HCT116 (cell line): Measurements from ENCODE around the gene ATOH8. TPM values are rescaled to one million over a fixed set of nuclear protein-coding genes. Genes with fewer than 3 reads are reported as not detected.

Experiments used
- ATAC-seq: fragments of 200-7000 bp; cut with Tn5 transposase; 2 replicates; pipeline ENCODE4 v1.9.1; 2020; ENCODE audit warnings: mild to moderate bottlenecking, moderate library complexity
- BruUV-seq: library from RNA; stranded (reverse); fragments of 400-500 nt; replicated peaks from 2 replicates; lab custom pipeline; 2021; lab: Mats Ljungman, UMichigan
- CTCF ChIA-PET: fragments of 300-600 bp; sonication (Branson Sonifier 250); formaldehyde crosslinking; loops from one replicate; lab custom pipeline; 2021; ENCODE audit warnings: antibody characterized with exemption; lab: Charles Lee
- POLR2A ChIA-PET: fragments of 300-600, 350-600 bp; sonication (Branson Sonifier 250); formaldehyde crosslinking; loops from one replicate; lab custom pipeline; 2021; ENCODE audit warnings: antibody characterized with exemption; lab: Charles Lee
- RAD21 ChIA-PET, 2 experiments: fragments of 300-600 bp; sonication (Branson Sonifier 250); formaldehyde crosslinking; loops; one replicate each; lab custom pipeline; 2023; ENCODE audit warnings: low total read pairs in 2 of 2; ENCODE audit not compliant: uncharacterized antibody in 2 of 2, unreplicated experiment in 2 of 2, low non-redundant PET in 1 of 2; lab: Charles Lee
- DNase-seq: peaks from one replicate; pipeline ENCODE4 v3.0.0-alpha.2; 2010; ENCODE audit warnings: low read depth, low spot score
- H2AFZ ChIP-seq: fragments of 200-600 bp; shearing (Covaris generic), sonication (generic); 2 replicates; pipeline ENCODE4 v1.6.1; 2017; ENCODE audit warnings: low read depth, mixed run types, mixed read lengths, antibody characterized with exemption, low read length; ENCODE audit not compliant: poor library complexity, severe bottlenecking
- H3K27ac ChIP-seq: 2 replicates; pipeline ENCODE4 v1.5.1; 2012; ENCODE audit warnings: low read depth, low read length
- H3K27me3 ChIP-seq: fragments of 200-600 bp; sonication (generic); 2 replicates; pipeline ENCODE4 v1.6.1; 2016; ENCODE audit warnings: mixed run types, low read length, mixed read lengths; ENCODE audit not compliant: insufficient read depth
- H3K36me3 ChIP-seq, 2 experiments: fragments of 200-500 bp in 1 of 2; fragments of 200-600 bp in 1 of 2; sonication (Bioruptor generic) in 1 of 2; sonication (generic) in 1 of 2; 2 replicates each; pipeline versions ENCODE4 v1.5.1 to v1.6.1; 2014 to 2016; ENCODE audit warnings: low read length in 2 of 2, inconsistent platforms in 1 of 2, mixed read lengths in 1 of 2, mixed run types in 1 of 2; ENCODE audit not compliant: insufficient read depth in 2 of 2, control insufficient read depth in 1 of 2
- H3K4me1 ChIP-seq, 2 experiments: fragments of 200-600 bp in 1 of 2; sonication (generic) in 1 of 2; 2 replicates each; pipeline versions ENCODE4 v1.5.1 to v1.6.1; 2012 to 2017; ENCODE audit warnings: low read length in 2 of 2, inconsistent platforms in 1 of 2, mild to moderate bottlenecking in 1 of 2, mixed read lengths in 1 of 2, mixed run types in 1 of 2, moderate library complexity in 1 of 2; ENCODE audit not compliant: insufficient read depth in 2 of 2, control insufficient read depth in 1 of 2
- H3K4me2 ChIP-seq: fragments of 200-600 bp; sonication (generic); 2 replicates; pipeline ENCODE4 v1.6.1; 2017; ENCODE audit warnings: mixed run types, low read length, mixed read lengths
- H3K4me3 ChIP-seq, 2 experiments: fragments of 200-600 bp in 1 of 2; sonication (generic) in 1 of 2; replicated peaks in 1 of 2; 2 replicates each; pipeline ENCODE4 v1.5.1; 2011 to 2016; ENCODE audit warnings: low read length in 2 of 2, control low read depth in 1 of 2, low read depth in 1 of 2, mild to moderate bottlenecking in 1 of 2, mixed read lengths in 1 of 2, mixed run types in 1 of 2
- H3K79me2 ChIP-seq: fragments of 200-600 bp; sonication (generic); 2 replicates; pipeline ENCODE4 v1.6.1; 2017; ENCODE audit warnings: mild to moderate bottlenecking, mixed run types, low read length, moderate library complexity, mixed read lengths; ENCODE audit not compliant: insufficient read depth
- H3K9ac ChIP-seq: fragments of 200-600 bp; sonication (generic); 2 replicates; pipeline ENCODE4 v1.6.1; 2016; ENCODE audit warnings: low read length, mixed read lengths
- H3K9me2 ChIP-seq: fragments of 200-600 bp; sonication (generic), shearing (Covaris generic); 2 replicates; pipeline ENCODE4 v1.6.1; 2017; ENCODE audit warnings: mixed run types, mild to moderate bottlenecking, moderate library complexity; ENCODE audit not compliant: insufficient read depth
- H3K9me3 ChIP-seq, 2 experiments: fragments of 200-500 bp in 1 of 2; fragments of 200-600 bp in 1 of 2; sonication (Bioruptor generic) in 1 of 2; sonication (generic) in 1 of 2; 2 replicates each; pipeline ENCODE4 v1.6.1; 2014 to 2017; ENCODE audit warnings: low read length in 2 of 2, mixed read lengths in 2 of 2, inconsistent platforms in 1 of 2, low read depth in 1 of 2, mild to moderate bottlenecking in 1 of 2, mixed run types in 1 of 2, moderate library complexity in 1 of 2; ENCODE audit not compliant: control insufficient read depth in 1 of 2, insufficient read depth in 1 of 2
- H4K20me1 ChIP-seq: fragments of 200-600 bp; sonication (generic), shearing (Covaris generic); 2 replicates; pipeline ENCODE4 v1.6.1; 2017; ENCODE audit warnings: mixed run types, mild to moderate bottlenecking, moderate library complexity; ENCODE audit not compliant: insufficient read depth
- CBX3 ChIP-seq: IDR thresholded peaks from 2 replicates; pipeline ENCODE4 v1.6.1; 2012; ENCODE audit warnings: low read depth
- CTCF ChIP-seq, 3 experiments: fragments of 200-600 bp in 1 of 3; sonication (generic) in 1 of 3; IDR thresholded peaks in 2 of 3; conservative IDR thresholded peaks in 1 of 3; 2 replicates each; pipeline ENCODE4 v1.5.1; 2012 to 2017; ENCODE audit warnings: low read depth in 2 of 3, low read length in 2 of 3, antibody characterized with exemption in 1 of 3, borderline replicate concordance in 1 of 3, control low read depth in 1 of 3, mild to moderate bottlenecking in 1 of 3, mixed read lengths in 1 of 3, mixed run types in 1 of 3, moderate library complexity in 1 of 3; ENCODE audit not compliant: insufficient read depth in 1 of 3
- EGR1 ChIP-seq: IDR thresholded peaks from 2 replicates; pipeline ENCODE4 v1.6.1; 2012; ENCODE audit warnings: low read depth
- ELF1 ChIP-seq: IDR thresholded peaks from 2 replicates; pipeline ENCODE4 v1.6.1; 2012; ENCODE audit warnings: low read depth, borderline replicate concordance
- EZH2 ChIP-seq: fragments of 200-600 bp; sonication (generic); IDR thresholded peaks from 2 replicates; pipeline ENCODE4 v1.6.1; 2017; ENCODE audit warnings: antibody characterized with exemption, mixed run types
- EZH2phosphoT487 ChIP-seq: fragments of 200-600 bp; IDR thresholded peaks from 2 replicates; pipeline ENCODE4 v1.6.1; 2018; ENCODE audit warnings: antibody characterized with exemption, borderline replicate concordance
- JUND ChIP-seq: IDR thresholded peaks from 2 replicates; pipeline ENCODE4 v1.6.1; 2012
- MAX ChIP-seq: IDR thresholded peaks from 2 replicates; pipeline ENCODE4 v1.6.1; 2012
- POLR2A ChIP-seq: IDR thresholded peaks from 2 replicates; pipeline ENCODE4 v1.7.0; 2011; ENCODE audit warnings: borderline replicate concordance; ENCODE audit not compliant: insufficient read depth, insufficient read length; ENCODE audit errors: extremely low read depth
- POLR2AphosphoS5 ChIP-seq: IDR thresholded peaks from 2 replicates; pipeline ENCODE4 v1.6.1; 2011; ENCODE audit warnings: mild to moderate bottlenecking, low read depth, low read length, moderate library complexity
- RAD21 ChIP-seq: IDR thresholded peaks from 2 replicates; pipeline ENCODE4 v1.6.1; 2012; ENCODE audit warnings: low read depth, mild to moderate bottlenecking
- SIN3A ChIP-seq: IDR thresholded peaks from 2 replicates; pipeline ENCODE4 v1.6.1; 2012; ENCODE audit warnings: low read depth
- SRF ChIP-seq: IDR thresholded peaks from 2 replicates; pipeline ENCODE4 v1.6.1; 2012; ENCODE audit warnings: low read depth
- TCF7L2 ChIP-seq: IDR thresholded peaks from 2 replicates; pipeline ENCODE4 v1.7.0; 2011; ENCODE audit warnings: borderline replicate concordance, inconsistent platforms; ENCODE audit not compliant: insufficient read depth, insufficient read length; ENCODE audit errors: extremely low read depth
- YY1 ChIP-seq: IDR thresholded peaks from 2 replicates; pipeline ENCODE4 v1.6.1; 2011; ENCODE audit warnings: low read length, low read depth, moderate library complexity, mild to moderate bottlenecking; ENCODE audit not compliant: insufficient replicate concordance; ENCODE audit errors: extremely low read depth
- ZFX ChIP-seq: fragments of 450-650 bp; IDR thresholded peaks from 2 replicates; pipeline ENCODE4 v1.6.1; 2017
- ZNF274 ChIP-seq: fragments of 200-500 bp; sonication (Bioruptor generic); IDR thresholded peaks from 2 replicates; pipeline ENCODE4 v1.6.1; 2014; ENCODE audit warnings: mild to moderate bottlenecking, low read depth, low read length, inconsistent platforms
- intact Hi-C: fragments of 100-400 bp; cut with micrococcal nuclease; formaldehyde crosslinking; loops from 2 replicates; pipeline ENCODE4 v1.10.0; 2022
- total RNA-seq: library from RNA; stranded (reverse); gene quantifications from one replicate; pipeline ENCODE4 v1.2.1, GENCODE V29; 2021; ENCODE audit not compliant: unreplicated experiment
- TF ChIP-seq, protein P1 (sequence below): IDR thresholded peaks from 2 replicates; pipeline ENCODE4 v1.6.1; 2012; ENCODE audit warnings: low read depth
- TF ChIP-seq, protein P2 (sequence below): IDR thresholded peaks from 2 replicates; pipeline ENCODE4 v1.6.1; 2011; ENCODE audit warnings: mild to moderate bottlenecking, low read length, moderate library complexity; ENCODE audit not compliant: insufficient replicate concordance; ENCODE audit errors: extremely low read depth

The ATOH8 gene
- total RNA-seq, 1 experiment from 2014 or later = 0.74 TPM

DNA sequence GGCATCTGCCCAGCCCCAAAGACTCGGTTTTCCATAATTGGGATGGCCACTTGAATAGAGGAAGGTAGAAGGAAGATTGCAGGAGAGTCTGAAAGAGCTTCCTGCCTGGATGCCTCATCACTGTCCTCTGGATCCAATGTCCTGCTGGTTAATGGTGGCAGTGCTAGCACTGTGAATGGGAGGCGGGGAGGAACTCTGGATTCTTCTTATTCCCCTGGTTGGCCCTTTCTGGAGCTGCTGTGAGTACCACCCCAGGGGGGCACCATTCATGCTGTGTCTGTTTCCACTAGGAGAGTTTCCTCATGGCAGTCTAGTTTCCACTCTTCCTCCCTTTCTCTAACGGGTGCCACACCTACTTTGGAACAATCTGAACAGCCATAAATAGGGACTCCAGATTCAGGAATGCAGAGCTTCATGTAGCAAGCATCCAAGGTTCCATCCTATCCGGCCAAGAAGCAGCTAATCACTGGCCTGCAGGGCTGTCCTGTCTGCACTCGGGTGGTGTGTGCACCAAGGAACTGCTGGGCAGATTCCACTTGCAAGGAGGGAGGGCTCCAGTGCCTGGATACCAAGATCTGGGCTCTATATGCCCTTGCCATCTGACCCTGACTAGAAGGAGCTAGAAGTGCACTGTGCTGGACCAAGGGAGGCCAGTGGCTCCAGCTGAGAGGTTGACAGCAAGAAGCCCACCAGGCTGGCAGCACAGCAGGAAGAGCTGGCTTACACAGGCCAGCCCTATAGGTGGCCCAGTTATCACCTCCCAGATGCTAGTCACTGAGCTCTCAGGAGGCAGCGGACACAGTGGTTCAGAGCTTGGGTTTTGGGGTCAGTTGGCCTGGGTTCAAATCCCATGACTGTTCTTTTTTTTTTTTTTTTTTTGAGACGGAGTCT is 4.6 kb upstream of the ATOH8 start:
- Histone ChIP-seq H3K4me1 (peaks cover 9 to 24% of the 10 kb centered on the region in 2 experiments; a peak in 2 of 4 replicates), H3K27me3 (peaks cover 42% of the 10 kb centered on the region; the same call in 1 of the 2 replicates), H3K9ac (no peak overlapping the region), H3K4me3 (no peak overlapping the region), H3K79me2 (no peaks in the 10 kb centered on the region), H2AFZ (no peak overlapping the region), H3K9me2 (no peaks in the 10 kb centered on the region), H3K36me3 (no peaks in the 10 kb centered on the region), H3K27ac (no peak overlapping the region), H3K4me2 (no peak overlapping the region), H4K20me1 (no peaks in the 10 kb centered on the region), H3K9me3 (no peaks in the 10 kb centered on the region)
- no TSS peak for BruUV-seq
- ChIA-PET RAD21 (interaction anchor here in 1 of 2 experiments (0.8 to 2.3 kb wide), 2 partner anchors 20 to 65 kb away, joined by 4 to 7 read pairs; no protein-coding TSS in a partner anchor), CTCF (interaction anchor here (1.1 to 1.8 kb wide), 4 partner anchors 23 to 68 kb away, joined by 4 to 7 read pairs (median 4); no protein-coding TSS in a partner anchor), POLR2A (no interaction called here)
- intact Hi-C loops = no loop called here
- no peak for ATAC-seq
- no peak for DNase-seq
- TF ChIP-seq EZH2phosphoT487 (no peak), EGR1 (no peak), SRF (no peak), POLR2A (no peak), ELF1 (no peak), CTCF (IDR thresholded peaks at IDR 0.05 in 2 of 3, conservative IDR thresholded peaks at IDR 0.05 in 1 of 3; ENCODE audit: borderline replicate concordance in 1 of 3, insufficient read depth in 1 of 3, low read depth in 2 of 3, low read length in 2 of 3) (no peak), CBX3 (no peak), YY1 (no peak), JUND (no peak), EZH2 (no peak), ZFX (no peak), TCF7L2 (no peak), ZNF274 (no peak), POLR2AphosphoS5 (no peak), RAD21 (no peak), SIN3A (no peak), MAX (no peak)
- TF ChIP-seq, protein P1, sequence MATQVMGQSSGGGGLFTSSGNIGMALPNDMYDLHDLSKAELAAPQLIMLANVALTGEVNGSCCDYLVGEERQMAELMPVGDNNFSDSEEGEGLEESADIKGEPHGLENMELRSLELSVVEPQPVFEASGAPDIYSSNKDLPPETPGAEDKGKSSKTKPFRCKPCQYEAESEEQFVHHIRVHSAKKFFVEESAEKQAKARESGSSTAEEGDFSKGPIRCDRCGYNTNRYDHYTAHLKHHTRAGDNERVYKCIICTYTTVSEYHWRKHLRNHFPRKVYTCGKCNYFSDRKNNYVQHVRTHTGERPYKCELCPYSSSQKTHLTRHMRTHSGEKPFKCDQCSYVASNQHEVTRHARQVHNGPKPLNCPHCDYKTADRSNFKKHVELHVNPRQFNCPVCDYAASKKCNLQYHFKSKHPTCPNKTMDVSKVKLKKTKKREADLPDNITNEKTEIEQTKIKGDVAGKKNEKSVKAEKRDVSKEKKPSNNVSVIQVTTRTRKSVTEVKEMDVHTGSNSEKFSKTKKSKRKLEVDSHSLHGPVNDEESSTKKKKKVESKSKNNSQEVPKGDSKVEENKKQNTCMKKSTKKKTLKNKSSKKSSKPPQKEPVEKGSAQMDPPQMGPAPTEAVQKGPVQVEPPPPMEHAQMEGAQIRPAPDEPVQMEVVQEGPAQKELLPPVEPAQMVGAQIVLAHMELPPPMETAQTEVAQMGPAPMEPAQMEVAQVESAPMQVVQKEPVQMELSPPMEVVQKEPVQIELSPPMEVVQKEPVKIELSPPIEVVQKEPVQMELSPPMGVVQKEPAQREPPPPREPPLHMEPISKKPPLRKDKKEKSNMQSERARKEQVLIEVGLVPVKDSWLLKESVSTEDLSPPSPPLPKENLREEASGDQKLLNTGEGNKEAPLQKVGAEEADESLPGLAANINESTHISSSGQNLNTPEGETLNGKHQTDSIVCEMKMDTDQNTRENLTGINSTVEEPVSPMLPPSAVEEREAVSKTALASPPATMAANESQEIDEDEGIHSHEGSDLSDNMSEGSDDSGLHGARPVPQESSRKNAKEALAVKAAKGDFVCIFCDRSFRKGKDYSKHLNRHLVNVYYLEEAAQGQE = no peak
- TF ChIP-seq, protein P2, sequence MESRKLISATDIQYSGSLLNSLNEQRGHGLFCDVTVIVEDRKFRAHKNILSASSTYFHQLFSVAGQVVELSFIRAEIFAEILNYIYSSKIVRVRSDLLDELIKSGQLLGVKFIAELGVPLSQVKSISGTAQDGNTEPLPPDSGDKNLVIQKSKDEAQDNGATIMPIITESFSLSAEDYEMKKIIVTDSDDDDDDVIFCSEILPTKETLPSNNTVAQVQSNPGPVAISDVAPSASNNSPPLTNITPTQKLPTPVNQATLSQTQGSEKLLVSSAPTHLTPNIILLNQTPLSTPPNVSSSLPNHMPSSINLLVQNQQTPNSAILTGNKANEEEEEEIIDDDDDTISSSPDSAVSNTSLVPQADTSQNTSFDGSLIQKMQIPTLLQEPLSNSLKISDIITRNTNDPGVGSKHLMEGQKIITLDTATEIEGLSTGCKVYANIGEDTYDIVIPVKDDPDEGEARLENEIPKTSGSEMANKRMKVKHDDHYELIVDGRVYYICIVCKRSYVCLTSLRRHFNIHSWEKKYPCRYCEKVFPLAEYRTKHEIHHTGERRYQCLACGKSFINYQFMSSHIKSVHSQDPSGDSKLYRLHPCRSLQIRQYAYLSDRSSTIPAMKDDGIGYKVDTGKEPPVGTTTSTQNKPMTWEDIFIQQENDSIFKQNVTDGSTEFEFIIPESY = no peak
